Type B pancreatic cell (in vitro differentiated cells): Measurements from ENCODE around the gene C16orf46. TPM values are rescaled to one million over a fixed set of nuclear protein-coding genes. Genes with fewer than 3 reads are reported as not detected.

Source experiments
- DNase-seq: peaks from one replicate; pipeline ENCODE4 v3.0.0; 2021; ENCODE audit warnings: mixed read lengths; ENCODE audit not compliant: unreplicated experiment; ENCODE audit errors: extremely low spot score
- H3K27ac Mint-ChIP-seq: 2 replicates; pipeline ENCODE4 v1.8.0; 2021; ENCODE audit warnings: mild to moderate bottlenecking, mixed read lengths
- H3K27me3 Mint-ChIP-seq: 2 replicates; pipeline ENCODE4 v1.8.0; 2021; ENCODE audit warnings: mixed read lengths
- H3K36me3 Mint-ChIP-seq: 2 replicates; pipeline ENCODE4 v1.8.0; 2021; ENCODE audit warnings: mixed read lengths
- H3K4me1 Mint-ChIP-seq: one replicate; pipeline ENCODE4 v1.8.0; 2021; ENCODE audit warnings: mixed read lengths; ENCODE audit not compliant: unreplicated experiment
- H3K4me3 Mint-ChIP-seq: 2 replicates; pipeline ENCODE4 v1.8.0; 2021; ENCODE audit warnings: mild to moderate bottlenecking, mixed read lengths
- H3K9me3 Mint-ChIP-seq: 2 replicates; pipeline ENCODE4 v1.8.0; 2021; ENCODE audit warnings: mixed read lengths
- CTCF ChIP-seq: fragments of 200-600 bp; sonication (generic); conservative IDR thresholded peaks from 2 replicates; pipeline ENCODE4 v1.5.0; 2021; ENCODE audit warnings: antibody characterized with exemption, mild to moderate bottlenecking
- total RNA-seq: library from RNA; stranded (reverse); gene quantifications from 2 replicates; pipeline ENCODE4 v1.2.1, GENCODE V29; 2021; ENCODE audit warnings: low replicate concordance

C16orf46 gene
- total RNA-seq, 1 donor from 2014 or later, result 4.4 TPM

GRCh38 chr16:81035975-81036750 is 40.9 kb downstream of the C16orf46 start:
- H3K36me3 Mint-ChIP-seq, result peaks cover 24% of the 10 kb centered on the region
- DNase-seq, result no peak
- H3K9me3 Mint-ChIP-seq, result no peaks in the 10 kb centered on the region
- peaks cover 16% of the 10 kb centered on the region for H3K4me1 Mint-ChIP-seq
- H3K27me3 Mint-ChIP-seq, result no peaks in the 10 kb centered on the region
- no peak for TF ChIP-seq CTCF
- peak overlapping the region; percentile 95 for H3K27ac Mint-ChIP-seq
- peak overlapping the region; percentile 93 for H3K4me3 Mint-ChIP-seq

GRCh38 chr16:81035398-81035974 is 41.6 kb downstream of the C16orf46 start, which contains the start of gene ATMIN:
TSS of gene ATMIN (plus strand) at chr16:81035842. CDS start at chr16:81035871, 29 bp downstream.
- DNase-seq, result peak; percentile 93
- TF ChIP-seq CTCF, result peak; percentile 100
- no peaks in the 10 kb centered on the region for H3K27me3 Mint-ChIP-seq
- H3K27ac Mint-ChIP-seq, result peak within 1 kb of the TSS; percentile 95
- peaks cover 19% of the 10 kb centered on the region for H3K36me3 Mint-ChIP-seq
- no peaks in the 10 kb centered on the region for H3K9me3 Mint-ChIP-seq
- peak within 1 kb of the TSS; percentile 93 for H3K4me3 Mint-ChIP-seq
- H3K4me1 Mint-ChIP-seq, result peaks cover 16% of the 10 kb centered on the region

GRCh38 chr16:81029930-81030604 is 47.0 kb downstream of the C16orf46 start:
- Mint-ChIP-seq H3K4me1 (no peaks in the 10 kb centered on the region), H3K27me3 (no peaks in the 10 kb centered on the region), H3K9me3 (no peaks in the 10 kb centered on the region), H3K36me3 (peaks cover 18% of the 10 kb centered on the region), H3K4me3 (no peak overlapping the region), H3K27ac (no peak overlapping the region)
- no peak for TF ChIP-seq CTCF
- no peak for DNase-seq

- Mint-ChIP-seq H3K27ac (no peak overlapping the region), H3K9me3 (no peaks in the 10 kb centered on the region), H3K4me1 (no peaks in the 10 kb centered on the region)
These were observed 50.6 kb downstream of the C16orf46 start for GRCh38 chr16:81026429-81026828.

GRCh38 chr16:81018496-81018895 is 58.5 kb downstream of the C16orf46 start:
- DNase-seq, result no peak
- Mint-ChIP-seq H3K9me3 (no peaks in the 10 kb centered on the region), H3K4me1 (no peaks in the 10 kb centered on the region), H3K27ac (no peak overlapping the region), H3K27me3 (no peaks in the 10 kb centered on the region), H3K4me3 (no peak overlapping the region), H3K36me3 (peaks cover 7% of the 10 kb centered on the region)
- TF ChIP-seq CTCF, result no peak

More at GRCh38 chr16:81026429-81026828, 50.6 kb downstream of the C16orf46 start:
- no peak for DNase-seq
- no peaks in the 10 kb centered on the region for H3K27me3 Mint-ChIP-seq
- peaks cover 15% of the 10 kb centered on the region for H3K36me3 Mint-ChIP-seq
- no peak for TF ChIP-seq CTCF
- no peak overlapping the region for H3K4me3 Mint-ChIP-seq
